ENCODE results near the gene WNT8A.

WNT8A gene

GRCh38 chr5:138082033-138082432 lies 1.8 kb upstream of the WNT8A start:
- Histone ChIP-seq H3K27ac (ENCODE audit: extremely low read depth, low read depth, low read length) (no peak overlapping the region), H3K9me3 (ENCODE audit: control insufficient read depth, insufficient read depth, low read depth, low read length) (no peaks in the 10 kb centered on the region), H3K4me3 (ENCODE audit: low read depth, low read length) (no peak overlapping the region), H3K4me1 (ENCODE audit: control insufficient read depth, insufficient read depth, low read length) (no peaks in the 10 kb centered on the region), H3K36me3 (ENCODE audit: control insufficient read depth in 2 of 2, insufficient read depth in 1 of 2, low read length in 2 of 2) (no peaks in the 10 kb centered on the region)
- TF ChIP-seq ZBTB11 (tag by site-specific recombination; conservative IDR thresholded peaks at IDR 0.05; ENCODE audit: low read depth) (no peak), CTCF (tag by site-specific recombination; IDR thresholded peaks at IDR 0.05) (peak; percentile 39; the same call in 1 of the 2 replicates), ZNF626 (tag by site-specific recombination; IDR thresholded peaks at IDR 0.05) (no peak)
- POLR2A ChIA-PET = interaction anchor here (0.6 kb wide), 1 partner anchor 43 kb away, joined by 5 read pairs; no protein-coding TSS in a partner anchor
- CTCF ChIA-PET = interaction anchor here (0.6 to 2.9 kb wide), 12 partner anchors 9 to 654 kb away, joined by 3 to 25 read pairs (median 4); no protein-coding TSS in a partner anchor

GRCh38 chr5:138091685-138092084 lies 7.9 kb downstream of the WNT8A start:
- H3K9me3 ChIP-seq (ENCODE audit: control insufficient read depth, insufficient read depth, low read depth, low read length) = no peaks in the 10 kb centered on the region
- no peaks in the 10 kb centered on the region for H3K4me1 ChIP-seq (ENCODE audit: control insufficient read depth, insufficient read depth, low read length)
- ChIA-PET CTCF (interaction anchor here (0.6 to 5.3 kb wide), 4 partner anchors 14 to 260 kb away, joined by 3 to 48 read pairs (median 7); no protein-coding TSS in a partner anchor), POLR2A (no interaction called here)
- no peak overlapping the region for H3K27ac ChIP-seq (ENCODE audit: extremely low read depth, low read depth, low read length)
- H3K36me3 ChIP-seq (ENCODE audit: control insufficient read depth in 2 of 2, insufficient read depth in 1 of 2, low read length in 2 of 2) = no peaks in the 10 kb centered on the region
- no peak overlapping the region for H3K4me3 ChIP-seq (ENCODE audit: low read depth, low read length)
- TF ChIP-seq ZNF280D (tag by site-specific recombination; IDR thresholded peaks at IDR 0.05) = no peak
- no peak for TF ChIP-seq ZSCAN23 (tag by site-specific recombination; IDR thresholded peaks at IDR 0.05)
- TF ChIP-seq ZNF341 (tag by site-specific recombination; IDR thresholded peaks at IDR 0.05; ENCODE audit: low read depth) = 0 out of 2 replicates have a peak, but pooled peaks have one; percentile 12
- no peak for TF ChIP-seq ZNF174 (tag by site-specific recombination; IDR thresholded peaks at IDR 0.05)
- TF ChIP-seq ZSCAN30 (tag by site-specific recombination; IDR thresholded peaks at IDR 0.05) = no peak
- no peak for TF ChIP-seq ZBTB20 (tag by site-specific recombination; IDR thresholded peaks at IDR 0.05)
- TF ChIP-seq KLF8 (tag by site-specific recombination; IDR thresholded peaks at IDR 0.05) = no peak
- no peak for TF ChIP-seq ZNF398 (tag by site-specific recombination; IDR thresholded peaks at IDR 0.05)
- TF ChIP-seq ZFP37 (tag by site-specific recombination; IDR thresholded peaks at IDR 0.05) = no peak
- no peak for TF ChIP-seq ZIC2 (tag by site-specific recombination; IDR thresholded peaks at IDR 0.05)
- TF ChIP-seq ZNF585B (tag by site-specific recombination; IDR thresholded peaks at IDR 0.05) = no peak
- TF ChIP-seq WT1 (tag by site-specific recombination; IDR thresholded peaks at IDR 0.05) = no peak
- TF ChIP-seq ZNF449 (tag by site-specific recombination; IDR thresholded peaks at IDR 0.05) = no peak
- no peak for TF ChIP-seq ZNF792 (tag by site-specific recombination; IDR thresholded peaks at IDR 0.05)
